Right ventricle myocardium superior (tissue), 1 donor: ENCODE data around the gene ENOX2. TPM values are rescaled to one million over a fixed set of nuclear protein-coding genes. Genes with fewer than 3 reads are reported as not detected.

Experiments used
- ATAC-seq: fragments of 200-7000 bp; cut with Tn5 transposase; one replicate; pipeline ENCODE4 v1.9.1; 2020; ENCODE audit warnings: mild to moderate bottlenecking; ENCODE audit not compliant: poor library complexity
- DNase-seq: peaks from one replicate; pipeline ENCODE4 v3.0.0-alpha.2; 2020
- intact Hi-C: fragments of 100-400 bp; cut with DNase I; formaldehyde crosslinking; loops from one replicate; pipeline ENCODE4 v1.11.2; 2022
- total RNA-seq: library from RNA; stranded (reverse); fragmentation: NEBNext Ultra II Directional; extraction: Animal tissue kit (Norgen Biotek cat#: 25700); gene quantifications from one replicate; pipeline ENCODE4 v1.2.1, GENCODE V29; 2021
- donor health status: DM: no; HTN: yes; CAD: no; lungs with severe emphysema.

ENOX2 gene
- total RNA-seq, 1 donor from 2014 or later = 13.4 TPM

GRCh38 chrX:130887376-130887775 lies 15.6 kb downstream of the ENOX2 start:
- no peak for ATAC-seq
- no peak for DNase-seq
- intact Hi-C loops = no loop called here

GRCh38 chrX:130885996-130886395 lies 17.0 kb downstream of the ENOX2 start:
- intact Hi-C loops = no loop called here
- DNase-seq (no peak), ATAC-seq (no peak)

- intact Hi-C loops = no loop called here
- DNase-seq (no peak), ATAC-seq (no peak)
Measured at GRCh38 chrX:130885508-130885907, 17.5 kb downstream of the ENOX2 start.

- ATAC-seq (no peak), DNase-seq (no peak)
- intact Hi-C loops = no loop called here
Measured at GRCh38 chrX:130884627-130885026, 18.4 kb downstream of the ENOX2 start.

- intact Hi-C loops = no loop called here
- DNase-seq (no peak), ATAC-seq (no peak)
Measured at GRCh38 chrX:130879869-130880268, 23.1 kb downstream of the ENOX2 start.

GRCh38 chrX:130878350-130879341 lies 24.4 kb downstream of the ENOX2 start:
- intact Hi-C loops = no loop called here
- ATAC-seq (peak; percentile 46), DNase-seq (peak; percentile 35)

- DNase-seq = no peak
- peak; percentile 58 for ATAC-seq
- intact Hi-C loops = no loop called here
Measured at GRCh38 chrX:130877892-130878341, 25.1 kb downstream of the ENOX2 start.

GRCh38 chrX:130876226-130876625 lies 26.8 kb downstream of the ENOX2 start:
- no peak for DNase-seq
- ATAC-seq = no peak
- intact Hi-C loops = no loop called here

GRCh38 chrX:130874751-130875150 lies 28.3 kb downstream of the ENOX2 start:
- no peak for DNase-seq
- intact Hi-C loops = no loop called here
- ATAC-seq = no peak

GRCh38 chrX:130869239-130869638 lies 33.8 kb downstream of the ENOX2 start:
- no peak for DNase-seq
- intact Hi-C loops = no loop called here
- ATAC-seq = no peak

GRCh38 chrX:130861462-130861861 lies 41.5 kb downstream of the ENOX2 start:
- no peak for ATAC-seq
- DNase-seq = no peak
- intact Hi-C loops = no loop called here

GRCh38 chrX:130857207-130857606 lies 45.8 kb downstream of the ENOX2 start:
- intact Hi-C loops = no loop called here

GRCh38 chrX:130851569-130851968 lies 51.4 kb downstream of the ENOX2 start:
- ATAC-seq (no peak), DNase-seq (no peak)
- intact Hi-C loops = no loop called here

More at GRCh38 chrX:130857207-130857606, 45.8 kb downstream of the ENOX2 start:
- ATAC-seq = no peak
- no peak for DNase-seq

GRCh38 chrX:130848763-130849162 lies 54.2 kb downstream of the ENOX2 start:
- intact Hi-C loops = no loop called here
- DNase-seq (no peak), ATAC-seq (no peak)

GRCh38 chrX:130846746-130847145 lies 56.3 kb downstream of the ENOX2 start:
- DNase-seq (no peak), ATAC-seq (no peak)
- intact Hi-C loops = no loop called here

GRCh38 chrX:130841776-130842175 lies 61.2 kb downstream of the ENOX2 start:
- DNase-seq = no peak
- intact Hi-C loops = no loop called here
- ATAC-seq = no peak

- ATAC-seq (no peak), DNase-seq (no peak)
- intact Hi-C loops = no loop called here
Measured at GRCh38 chrX:130840345-130840744, 62.7 kb downstream of the ENOX2 start.

- intact Hi-C loops = no loop called here
- DNase-seq (no peak), ATAC-seq (no peak)
Measured at GRCh38 chrX:130836447-130836846, 66.6 kb downstream of the ENOX2 start.

GRCh38 chrX:130834830-130835229 lies 68.2 kb downstream of the ENOX2 start:
- ATAC-seq (no peak), DNase-seq (no peak)
- intact Hi-C loops = no loop called here

GRCh38 chrX:130834149-130834548 lies 68.9 kb downstream of the ENOX2 start:
- intact Hi-C loops = no loop called here
- no peak for ATAC-seq

More at GRCh38 chrX:130834149-130834548, 68.9 kb downstream of the ENOX2 start:
- DNase-seq = no peak
